HEK293 (cell line): ENCODE data around the gene IL16.

Source experiments
- CTCF ChIA-PET: fragments of 350-600 bp; formaldehyde crosslinking; extraction: SDS; loops from one replicate; lab custom pipeline; 2021; ENCODE audit warnings: antibody characterized with exemption; lab: Yijun Ruan, JAX
- POLR2A ChIA-PET: fragments of 300-600 bp; formaldehyde crosslinking; extraction: SDS; loops from one replicate; lab custom pipeline; 2020; ENCODE audit warnings: antibody characterized with exemption, inconsistent platforms; lab: Yijun Ruan, JAX
- H3K27ac ChIP-seq: fragments of 200-500 bp; sonication (Bioruptor generic); 2 replicates; pipeline ENCODE4 v1.5.1; 2014; ENCODE audit warnings: low read depth, low read length, control low read depth, inconsistent platforms; ENCODE audit errors: extremely low read depth
- H3K36me3 ChIP-seq, 2 experiments: fragments of 200-500 bp in 1 of 2; sonication (Bioruptor generic) in 1 of 2; 1 replicate in 1 of 2; 2 replicates in 1 of 2; pipeline ENCODE4 v1.5.1; 2014 to 2017; ENCODE audit warnings: inconsistent platforms in 2 of 2, low read length in 2 of 2; ENCODE audit not compliant: control insufficient read depth in 2 of 2, insufficient read depth in 1 of 2
- H3K4me1 ChIP-seq: fragments of 200-500 bp; sonication (Bioruptor generic); 2 replicates; pipeline ENCODE4 v1.5.1; 2014; ENCODE audit warnings: mild to moderate bottlenecking, low read length, inconsistent platforms; ENCODE audit not compliant: control insufficient read depth, insufficient read depth
- H3K4me3 ChIP-seq: 2 replicates; pipeline ENCODE4 v1.5.1; 2011; ENCODE audit warnings: low read depth, mild to moderate bottlenecking, control low read depth, low read length, moderate library complexity
- H3K9me3 ChIP-seq: fragments of 200-500 bp; sonication (Bioruptor generic); 2 replicates; pipeline ENCODE4 v1.5.1; 2014; ENCODE audit warnings: low read depth, low read length, inconsistent platforms; ENCODE audit not compliant: control insufficient read depth, insufficient read depth
- FEZF1 ChIP-seq: fragments of 450-650 bp; formaldehyde crosslinking; IDR thresholded peaks from 2 replicates; pipeline ENCODE4 v1.5.1; 2016; ENCODE audit warnings: missing biosample characterization, missing genetic modification characterization
- HOXA7 ChIP-seq: sonication (generic); formaldehyde crosslinking; IDR thresholded peaks from 2 replicates; pipeline ENCODE4 v1.8.1; 2022; ENCODE audit warnings: missing genetic modification reagents, borderline replicate concordance
- SCRT2 ChIP-seq: fragments of 450-650 bp; formaldehyde crosslinking; IDR thresholded peaks from 2 replicates; pipeline ENCODE4 v1.5.1; 2016; ENCODE audit warnings: missing biosample characterization, missing genetic modification characterization
- ZBTB48 ChIP-seq: fragments of 450-650 bp; formaldehyde crosslinking; IDR thresholded peaks from 2 replicates; pipeline ENCODE4 v1.5.1; 2016; ENCODE audit warnings: missing biosample characterization, missing genetic modification characterization
- ZEB2 ChIP-seq: fragments of 450-650 bp; formaldehyde crosslinking; IDR thresholded peaks from 2 replicates; pipeline ENCODE4 v1.5.1; 2016; ENCODE audit warnings: missing biosample characterization, missing genetic modification characterization
- ZNF416 ChIP-seq: fragments of 450-650 bp; formaldehyde crosslinking; IDR thresholded peaks from 2 replicates; pipeline ENCODE4 v1.5.1; 2016; ENCODE audit warnings: missing biosample characterization, missing genetic modification characterization
- ZNF433 ChIP-seq: fragments of 450-650 bp; formaldehyde crosslinking; IDR thresholded peaks from 2 replicates; pipeline ENCODE4 v1.5.1; 2016; ENCODE audit warnings: missing biosample characterization, missing genetic modification characterization, low read depth
- ZNF514 ChIP-seq: fragments of 450-650 bp; formaldehyde crosslinking; IDR thresholded peaks from 2 replicates; pipeline ENCODE4 v1.5.1; 2016; ENCODE audit warnings: missing biosample characterization, missing genetic modification characterization
- ZNF791 ChIP-seq: fragments of 450-650 bp; formaldehyde crosslinking; IDR thresholded peaks from 2 replicates; pipeline ENCODE4 v1.5.1; 2016; ENCODE audit warnings: missing biosample characterization, missing genetic modification characterization
- ZSCAN16 ChIP-seq: fragments of 450-650 bp; formaldehyde crosslinking; IDR thresholded peaks from 2 replicates; pipeline ENCODE4 v1.5.1; 2016; ENCODE audit warnings: missing biosample characterization, missing genetic modification characterization
- TF ChIP-seq, protein P1 (sequence below): fragments of 450-650 bp; formaldehyde crosslinking; IDR thresholded peaks from 2 replicates; pipeline ENCODE4 v1.5.1; 2016; ENCODE audit warnings: missing biosample characterization, missing genetic modification characterization
- TF ChIP-seq, protein P2 (sequence below): fragments of 450-650 bp; formaldehyde crosslinking; IDR thresholded peaks from 2 replicates; pipeline ENCODE4 v1.5.1; 2016; ENCODE audit warnings: missing biosample characterization, missing genetic modification characterization, low read depth
- TF ChIP-seq, protein P3 (sequence below): fragments of 450-650 bp; formaldehyde crosslinking; IDR thresholded peaks from 2 replicates; pipeline ENCODE4 v1.5.1; 2016; ENCODE audit warnings: missing biosample characterization, missing genetic modification characterization, borderline replicate concordance
- TF ChIP-seq, protein P4 (sequence below): fragments of 450-650 bp; formaldehyde crosslinking; IDR thresholded peaks from 2 replicates; pipeline ENCODE4 v1.5.0; 2017; ENCODE audit warnings: missing biosample characterization, missing genetic modification characterization, borderline replicate concordance
- TF ChIP-seq, protein P5 (sequence below): fragments of 450-650 bp; formaldehyde crosslinking; IDR thresholded peaks from 2 replicates; pipeline ENCODE4 v1.5.1; 2017; ENCODE audit warnings: missing biosample characterization, mild to moderate bottlenecking, missing genetic modification characterization, moderate library complexity

The IL16 gene

DNA sequence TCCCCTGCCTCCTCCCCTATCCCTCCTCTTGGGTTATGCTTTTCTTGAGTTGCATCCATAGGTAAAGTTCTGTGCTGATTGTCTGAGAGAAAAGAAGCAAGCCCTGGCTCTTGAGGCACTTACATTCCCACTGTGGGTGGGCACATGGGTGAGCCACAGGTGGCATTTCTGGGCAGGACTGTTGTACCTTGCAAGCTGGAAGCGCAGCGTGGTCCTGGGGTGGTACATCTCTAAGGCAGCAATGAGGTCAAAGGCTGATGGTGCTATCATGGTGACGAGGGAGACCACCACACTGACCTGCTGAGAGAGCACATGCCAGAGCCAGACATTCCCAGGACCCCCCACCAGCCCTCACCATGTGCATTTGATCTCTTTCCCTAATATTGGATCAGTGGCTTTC, 152.6 kb downstream of the IL16 start:
- H3K36me3 ChIP-seq, result no peaks in the 10 kb centered on the region
- no peaks in the 10 kb centered on the region for H3K9me3 ChIP-seq
- POLR2A ChIA-PET, result no interaction called here
- no peak overlapping the region for H3K27ac ChIP-seq
- CTCF ChIA-PET, result interaction anchor here (1.3 kb wide), 1 partner anchor 13 kb away, joined by 3 read pairs; no protein-coding TSS in a partner anchor
- H3K4me3 ChIP-seq, result no peak overlapping the region
- no peaks in the 10 kb centered on the region for H3K4me1 ChIP-seq
- TF ChIP-seq, protein P1, sequence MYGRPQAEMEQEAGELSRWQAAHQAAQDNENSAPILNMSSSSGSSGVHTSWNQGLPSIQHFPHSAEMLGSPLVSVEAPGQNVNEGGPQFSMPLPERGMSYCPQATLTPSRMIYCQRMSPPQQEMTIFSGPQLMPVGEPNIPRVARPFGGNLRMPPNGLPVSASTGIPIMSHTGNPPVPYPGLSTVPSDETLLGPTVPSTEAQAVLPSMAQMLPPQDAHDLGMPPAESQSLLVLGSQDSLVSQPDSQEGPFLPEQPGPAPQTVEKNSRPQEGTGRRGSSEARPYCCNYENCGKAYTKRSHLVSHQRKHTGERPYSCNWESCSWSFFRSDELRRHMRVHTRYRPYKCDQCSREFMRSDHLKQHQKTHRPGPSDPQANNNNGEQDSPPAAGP (tag by site-specific recombination), result no peak
- TF ChIP-seq SCRT2, result peak; percentile 37; the same call in 1 of the 2 replicates
- TF ChIP-seq, all 188 proteins: peak for 1

DNA sequence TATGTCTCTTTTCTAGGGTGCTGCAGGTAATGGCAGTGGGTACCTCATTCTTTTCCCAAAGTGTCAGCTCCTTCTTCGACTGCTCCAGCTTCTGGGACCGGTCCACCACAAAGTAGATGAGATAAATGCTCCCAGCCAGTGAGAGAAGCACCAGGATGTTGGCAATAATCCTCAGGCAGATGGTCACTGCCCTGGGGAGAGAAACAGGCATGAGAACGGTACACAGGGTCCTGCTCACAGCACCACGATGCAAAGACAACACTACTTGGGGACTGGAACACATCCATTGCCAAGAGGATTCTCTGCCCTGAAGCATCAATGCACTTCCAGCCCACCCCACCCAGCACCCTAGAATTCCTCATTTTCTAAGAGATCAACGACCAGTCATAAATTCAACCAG, 155.0 kb downstream of the IL16 start:
- TF ChIP-seq ZNF433 (tag by site-specific recombination) (no peak), ZNF514 (tag by site-specific recombination) (no peak), ZSCAN16 (tag by site-specific recombination) (no peak), HOXA7 (no peak), ZNF791 (tag by site-specific recombination) (no peak), ZBTB48 (no peak), ZEB2 (tag by site-specific recombination) (no peak), FEZF1 (tag by site-specific recombination) (no peak), ZNF416 (no peak)
- TF ChIP-seq, protein P2, sequence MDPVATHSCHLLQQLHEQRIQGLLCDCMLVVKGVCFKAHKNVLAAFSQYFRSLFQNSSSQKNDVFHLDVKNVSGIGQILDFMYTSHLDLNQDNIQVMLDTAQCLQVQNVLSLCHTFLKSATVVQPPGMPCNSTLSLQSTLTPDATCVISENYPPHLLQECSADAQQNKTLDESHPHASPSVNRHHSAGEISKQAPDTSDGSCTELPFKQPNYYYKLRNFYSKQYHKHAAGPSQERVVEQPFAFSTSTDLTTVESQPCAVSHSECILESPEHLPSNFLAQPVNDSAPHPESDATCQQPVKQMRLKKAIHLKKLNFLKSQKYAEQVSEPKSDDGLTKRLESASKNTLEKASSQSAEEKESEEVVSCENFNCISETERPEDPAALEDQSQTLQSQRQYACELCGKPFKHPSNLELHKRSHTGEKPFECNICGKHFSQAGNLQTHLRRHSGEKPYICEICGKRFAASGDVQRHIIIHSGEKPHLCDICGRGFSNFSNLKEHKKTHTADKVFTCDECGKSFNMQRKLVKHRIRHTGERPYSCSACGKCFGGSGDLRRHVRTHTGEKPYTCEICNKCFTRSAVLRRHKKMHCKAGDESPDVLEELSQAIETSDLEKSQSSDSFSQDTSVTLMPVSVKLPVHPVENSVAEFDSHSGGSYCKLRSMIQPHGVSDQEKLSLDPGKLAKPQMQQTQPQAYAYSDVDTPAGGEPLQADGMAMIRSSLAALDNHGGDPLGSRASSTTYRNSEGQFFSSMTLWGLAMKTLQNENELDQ (tag by site-specific recombination), result no peak
- TF ChIP-seq, protein P3, sequence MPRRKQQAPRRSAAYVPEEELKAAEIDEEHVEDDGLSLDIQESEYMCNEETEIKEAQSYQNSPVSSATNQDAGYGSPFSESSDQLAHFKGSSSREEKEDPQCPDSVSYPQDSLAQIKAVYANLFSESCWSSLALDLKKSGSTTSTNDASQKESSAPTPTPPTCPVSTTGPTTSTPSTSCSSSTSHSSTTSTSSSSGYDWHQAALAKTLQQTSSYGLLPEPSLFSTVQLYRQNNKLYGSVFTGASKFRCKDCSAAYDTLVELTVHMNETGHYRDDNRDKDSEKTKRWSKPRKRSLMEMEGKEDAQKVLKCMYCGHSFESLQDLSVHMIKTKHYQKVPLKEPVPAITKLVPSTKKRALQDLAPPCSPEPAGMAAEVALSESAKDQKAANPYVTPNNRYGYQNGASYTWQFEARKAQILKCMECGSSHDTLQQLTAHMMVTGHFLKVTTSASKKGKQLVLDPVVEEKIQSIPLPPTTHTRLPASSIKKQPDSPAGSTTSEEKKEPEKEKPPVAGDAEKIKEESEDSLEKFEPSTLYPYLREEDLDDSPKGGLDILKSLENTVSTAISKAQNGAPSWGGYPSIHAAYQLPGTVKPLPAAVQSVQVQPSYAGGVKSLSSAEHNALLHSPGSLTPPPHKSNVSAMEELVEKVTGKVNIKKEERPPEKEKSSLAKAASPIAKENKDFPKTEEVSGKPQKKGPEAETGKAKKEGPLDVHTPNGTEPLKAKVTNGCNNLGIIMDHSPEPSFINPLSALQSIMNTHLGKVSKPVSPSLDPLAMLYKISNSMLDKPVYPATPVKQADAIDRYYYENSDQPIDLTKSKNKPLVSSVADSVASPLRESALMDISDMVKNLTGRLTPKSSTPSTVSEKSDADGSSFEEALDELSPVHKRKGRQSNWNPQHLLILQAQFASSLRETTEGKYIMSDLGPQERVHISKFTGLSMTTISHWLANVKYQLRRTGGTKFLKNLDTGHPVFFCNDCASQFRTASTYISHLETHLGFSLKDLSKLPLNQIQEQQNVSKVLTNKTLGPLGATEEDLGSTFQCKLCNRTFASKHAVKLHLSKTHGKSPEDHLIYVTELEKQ (tag by site-specific recombination), result no peak
- TF ChIP-seq, protein P4, sequence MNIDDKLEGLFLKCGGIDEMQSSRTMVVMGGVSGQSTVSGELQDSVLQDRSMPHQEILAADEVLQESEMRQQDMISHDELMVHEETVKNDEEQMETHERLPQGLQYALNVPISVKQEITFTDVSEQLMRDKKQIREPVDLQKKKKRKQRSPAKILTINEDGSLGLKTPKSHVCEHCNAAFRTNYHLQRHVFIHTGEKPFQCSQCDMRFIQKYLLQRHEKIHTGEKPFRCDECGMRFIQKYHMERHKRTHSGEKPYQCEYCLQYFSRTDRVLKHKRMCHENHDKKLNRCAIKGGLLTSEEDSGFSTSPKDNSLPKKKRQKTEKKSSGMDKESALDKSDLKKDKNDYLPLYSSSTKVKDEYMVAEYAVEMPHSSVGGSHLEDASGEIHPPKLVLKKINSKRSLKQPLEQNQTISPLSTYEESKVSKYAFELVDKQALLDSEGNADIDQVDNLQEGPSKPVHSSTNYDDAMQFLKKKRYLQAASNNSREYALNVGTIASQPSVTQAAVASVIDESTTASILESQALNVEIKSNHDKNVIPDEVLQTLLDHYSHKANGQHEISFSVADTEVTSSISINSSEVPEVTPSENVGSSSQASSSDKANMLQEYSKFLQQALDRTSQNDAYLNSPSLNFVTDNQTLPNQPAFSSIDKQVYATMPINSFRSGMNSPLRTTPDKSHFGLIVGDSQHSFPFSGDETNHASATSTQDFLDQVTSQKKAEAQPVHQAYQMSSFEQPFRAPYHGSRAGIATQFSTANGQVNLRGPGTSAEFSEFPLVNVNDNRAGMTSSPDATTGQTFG (tag by site-specific recombination), result no peak
- TF ChIP-seq, protein P5, sequence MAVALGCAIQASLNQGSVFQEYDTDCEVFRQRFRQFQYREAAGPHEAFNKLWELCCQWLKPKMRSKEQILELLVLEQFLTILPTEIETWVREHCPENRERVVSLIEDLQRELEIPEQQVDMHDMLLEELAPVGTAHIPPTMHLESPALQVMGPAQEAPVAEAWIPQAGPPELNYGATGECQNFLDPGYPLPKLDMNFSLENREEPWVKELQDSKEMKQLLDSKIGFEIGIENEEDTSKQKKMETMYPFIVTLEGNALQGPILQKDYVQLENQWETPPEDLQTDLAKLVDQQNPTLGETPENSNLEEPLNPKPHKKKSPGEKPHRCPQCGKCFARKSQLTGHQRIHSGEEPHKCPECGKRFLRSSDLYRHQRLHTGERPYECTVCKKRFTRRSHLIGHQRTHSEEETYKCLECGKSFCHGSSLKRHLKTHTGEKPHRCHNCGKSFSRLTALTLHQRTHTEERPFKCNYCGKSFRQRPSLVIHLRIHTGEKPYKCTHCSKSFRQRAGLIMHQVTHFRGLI (tag by site-specific recombination), result no peak
- Histone ChIP-seq H3K36me3 (no peaks in the 10 kb centered on the region), H3K4me3 (no peak overlapping the region), H3K27ac (no peak overlapping the region), H3K9me3 (no peaks in the 10 kb centered on the region), H3K4me1 (no peaks in the 10 kb centered on the region)
- ChIA-PET POLR2A (interaction anchor here (0.7 kb wide), 1 partner anchor 24 kb away, joined by 9 read pairs; no protein-coding TSS in a partner anchor), CTCF (interaction anchor here (0.9 kb wide), 1 partner anchor 11 kb away, joined by 3 read pairs; no protein-coding TSS in a partner anchor)
